ENCODE results near the gene CAD. TPM values are rescaled to one million over a fixed set of nuclear protein-coding genes. Genes with fewer than 3 reads are reported as not detected.

CAD gene
- total RNA-seq, 1 donor from 2014 or later = 51.2 TPM

GRCh38 chr2:27222407-27222806 lies 5.2 kb downstream of the CAD start:
- no peak overlapping the region for H3K4me3 ChIP-seq (ENCODE audit: insufficient read depth, low read depth, low read length)
- Mint-ChIP-seq H3K9me3 (ENCODE audit: unreplicated experiment) (no peaks in the 10 kb centered on the region), H3K27me3 (ENCODE audit: low read depth, unreplicated experiment) (no peaks in the 10 kb centered on the region), H3K4me1 (ENCODE audit: low read depth, unreplicated experiment) (peaks cover 3% of the 10 kb centered on the region), H3K27ac (ENCODE audit: unreplicated experiment) (no peak overlapping the region), H3K4me3 (ENCODE audit: unreplicated experiment) (no peak overlapping the region), H3K36me3 (ENCODE audit: low read depth, unreplicated experiment) (peaks cover 22% of the 10 kb centered on the region)
- FAIRE-seq (no peak), DNase-seq (ENCODE audit: low read depth) (no peak)
- H4K20me1 ChIP-seq (ENCODE audit: insufficient read depth, low read length) = peaks cover 16% of the 10 kb centered on the region
- H3K9ac ChIP-seq (ENCODE audit: low read length) = no peak overlapping the region
- H3K79me2 ChIP-seq (ENCODE audit: insufficient read depth, low read length) = peaks cover 33% of the 10 kb centered on the region
- H3K27ac ChIP-seq (ENCODE audit: low read depth, low read length) = no peak overlapping the region
- H3K4me1 ChIP-seq (ENCODE audit: insufficient read depth, low read length) = peaks cover 7% of the 10 kb centered on the region
- no peak overlapping the region for H2AFZ ChIP-seq (ENCODE audit: low read depth, low read length)
- H3K4me2 ChIP-seq (ENCODE audit: low read length) = no peak overlapping the region
- H3K9me3 ChIP-seq (ENCODE audit: insufficient read depth, low read depth, low read length) = no peaks in the 10 kb centered on the region
- H3K27me3 ChIP-seq (ENCODE audit: insufficient read depth, low read length) = no peaks in the 10 kb centered on the region
- TF ChIP-seq, protein P1, sequence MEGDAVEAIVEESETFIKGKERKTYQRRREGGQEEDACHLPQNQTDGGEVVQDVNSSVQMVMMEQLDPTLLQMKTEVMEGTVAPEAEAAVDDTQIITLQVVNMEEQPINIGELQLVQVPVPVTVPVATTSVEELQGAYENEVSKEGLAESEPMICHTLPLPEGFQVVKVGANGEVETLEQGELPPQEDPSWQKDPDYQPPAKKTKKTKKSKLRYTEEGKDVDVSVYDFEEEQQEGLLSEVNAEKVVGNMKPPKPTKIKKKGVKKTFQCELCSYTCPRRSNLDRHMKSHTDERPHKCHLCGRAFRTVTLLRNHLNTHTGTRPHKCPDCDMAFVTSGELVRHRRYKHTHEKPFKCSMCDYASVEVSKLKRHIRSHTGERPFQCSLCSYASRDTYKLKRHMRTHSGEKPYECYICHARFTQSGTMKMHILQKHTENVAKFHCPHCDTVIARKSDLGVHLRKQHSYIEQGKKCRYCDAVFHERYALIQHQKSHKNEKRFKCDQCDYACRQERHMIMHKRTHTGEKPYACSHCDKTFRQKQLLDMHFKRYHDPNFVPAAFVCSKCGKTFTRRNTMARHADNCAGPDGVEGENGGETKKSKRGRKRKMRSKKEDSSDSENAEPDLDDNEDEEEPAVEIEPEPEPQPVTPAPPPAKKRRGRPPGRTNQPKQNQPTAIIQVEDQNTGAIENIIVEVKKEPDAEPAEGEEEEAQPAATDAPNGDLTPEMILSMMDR (IDR thresholded peaks at IDR 0.05; ENCODE audit: insufficient read depth, low read depth, low read length) = no peak
- no peak for TF ChIP-seq EZH2 (IDR thresholded peaks at IDR 0.05; ENCODE audit: insufficient read depth, low read length)
- H3K36me3 ChIP-seq (ENCODE audit: insufficient read depth, low read length) = peaks cover 58% of the 10 kb centered on the region

DNA sequence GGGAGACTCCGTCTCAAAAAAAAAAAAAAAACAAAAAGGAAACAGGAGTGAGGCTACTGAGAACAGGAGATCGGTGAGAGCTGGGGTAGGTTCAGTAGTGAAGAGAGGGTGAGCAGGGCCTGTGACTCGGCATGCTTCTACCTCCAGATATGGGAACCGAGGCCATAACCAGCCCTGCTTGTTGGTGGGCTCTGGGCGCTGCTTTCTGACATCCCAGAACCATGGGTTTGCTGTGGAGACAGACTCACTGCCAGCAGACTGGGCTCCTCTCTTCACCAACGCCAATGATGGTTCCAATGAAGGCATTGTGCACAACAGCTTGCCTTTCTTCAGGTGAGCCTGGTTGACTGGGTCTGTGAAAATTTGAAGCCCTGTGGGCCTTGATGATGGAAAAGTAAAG lies 6.2 kb downstream of the CAD start:
- H3K27me3 ChIP-seq (ENCODE audit: insufficient read depth, low read length) = no peaks in the 10 kb centered on the region
- no peak for TF ChIP-seq EZH2 (IDR thresholded peaks at IDR 0.05; ENCODE audit: insufficient read depth, low read length)
- TF ChIP-seq, protein P1 (IDR thresholded peaks at IDR 0.05; ENCODE audit: insufficient read depth, low read depth, low read length) = no peak
- no peak overlapping the region for H3K9ac ChIP-seq (ENCODE audit: low read length)
- no peak overlapping the region for H3K4me2 ChIP-seq (ENCODE audit: low read length)
- no peak overlapping the region for H3K27ac Mint-ChIP-seq (ENCODE audit: unreplicated experiment)
- H2AFZ ChIP-seq (ENCODE audit: low read depth, low read length) = no peak overlapping the region
- no peaks in the 10 kb centered on the region for H3K9me3 Mint-ChIP-seq (ENCODE audit: unreplicated experiment)
- no peak overlapping the region for H3K4me3 ChIP-seq (ENCODE audit: insufficient read depth, low read depth, low read length)
- H3K79me2 ChIP-seq (ENCODE audit: insufficient read depth, low read length) = peaks cover 23% of the 10 kb centered on the region
- FAIRE-seq (no peak), DNase-seq (ENCODE audit: low read depth) (no peak)
- H4K20me1 ChIP-seq (ENCODE audit: insufficient read depth, low read length) = peaks cover 16% of the 10 kb centered on the region
- peaks cover 1% of the 10 kb centered on the region for H3K4me1 ChIP-seq (ENCODE audit: insufficient read depth, low read length)
- H3K36me3 ChIP-seq (ENCODE audit: insufficient read depth, low read length) = peaks cover 62% of the 10 kb centered on the region
- H3K27me3 Mint-ChIP-seq (ENCODE audit: low read depth, unreplicated experiment) = no peaks in the 10 kb centered on the region
- H3K9me3 ChIP-seq (ENCODE audit: insufficient read depth, low read depth, low read length) = no peaks in the 10 kb centered on the region
- H3K27ac ChIP-seq (ENCODE audit: low read depth, low read length) = no peak overlapping the region
- H3K36me3 Mint-ChIP-seq (ENCODE audit: low read depth, unreplicated experiment) = peaks cover 20% of the 10 kb centered on the region
- H3K4me3 Mint-ChIP-seq (ENCODE audit: unreplicated experiment) = no peak overlapping the region
- peaks cover 3% of the 10 kb centered on the region for H3K4me1 Mint-ChIP-seq (ENCODE audit: low read depth, unreplicated experiment)

DNA sequence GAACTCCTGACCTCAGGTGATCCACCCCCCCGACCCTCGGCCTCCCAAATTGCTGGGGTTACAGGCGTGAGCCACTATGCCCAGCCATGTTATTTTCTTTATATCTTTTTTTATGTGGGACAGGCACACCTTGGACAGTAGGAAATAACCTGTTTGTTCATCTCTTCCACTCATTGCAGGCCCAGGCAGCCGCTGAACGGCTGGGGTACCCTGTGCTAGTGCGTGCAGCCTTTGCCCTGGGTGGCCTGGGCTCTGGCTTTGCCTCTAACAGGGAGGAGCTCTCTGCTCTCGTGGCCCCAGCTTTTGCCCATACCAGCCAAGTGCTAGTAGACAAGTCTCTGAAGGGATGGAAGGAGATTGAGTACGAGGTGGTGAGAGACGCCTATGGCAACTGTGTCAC lies 8.4 kb downstream of the CAD start:
- Histone ChIP-seq H4K20me1 (ENCODE audit: insufficient read depth, low read length) (peaks cover 20% of the 10 kb centered on the region), H2AFZ (ENCODE audit: low read depth, low read length) (no peak overlapping the region), H3K4me3 (ENCODE audit: insufficient read depth, low read depth, low read length) (no peak overlapping the region), H3K36me3 (ENCODE audit: insufficient read depth, low read length) (peaks cover 57% of the 10 kb centered on the region), H3K79me2 (ENCODE audit: insufficient read depth, low read length) (peaks cover 6% of the 10 kb centered on the region), H3K9ac (ENCODE audit: low read length) (no peak overlapping the region), H3K27me3 (ENCODE audit: insufficient read depth, low read length) (no peaks in the 10 kb centered on the region), H3K9me3 (ENCODE audit: insufficient read depth, low read depth, low read length) (no peaks in the 10 kb centered on the region), H3K4me1 (ENCODE audit: insufficient read depth, low read length) (no peaks in the 10 kb centered on the region), H3K4me2 (ENCODE audit: low read length) (no peak overlapping the region), H3K27ac (ENCODE audit: low read depth, low read length) (no peak overlapping the region)
- TF ChIP-seq EZH2 (IDR thresholded peaks at IDR 0.05; ENCODE audit: insufficient read depth, low read length) = no peak
- TF ChIP-seq, protein P1 (IDR thresholded peaks at IDR 0.05; ENCODE audit: insufficient read depth, low read depth, low read length) = no peak
- FAIRE-seq (no peak), DNase-seq (ENCODE audit: low read depth) (no peak)
- no peaks in the 10 kb centered on the region for H3K27me3 Mint-ChIP-seq (ENCODE audit: low read depth, unreplicated experiment)
- H3K36me3 Mint-ChIP-seq (ENCODE audit: low read depth, unreplicated experiment) = peaks cover 17% of the 10 kb centered on the region
- H3K9me3 Mint-ChIP-seq (ENCODE audit: unreplicated experiment) = no peaks in the 10 kb centered on the region
- H3K4me1 Mint-ChIP-seq (ENCODE audit: low read depth, unreplicated experiment) = no peaks in the 10 kb centered on the region
- no peak overlapping the region for H3K27ac Mint-ChIP-seq (ENCODE audit: unreplicated experiment)
- no peak overlapping the region for H3K4me3 Mint-ChIP-seq (ENCODE audit: unreplicated experiment)

Measured in astrocyte (in vitro differentiated cells and primary cell).